Measurements from ENCODE around the gene PLK2. TPM values are rescaled to one million over a fixed set of nuclear protein-coding genes. Genes with fewer than 3 reads are reported as not detected.

The PLK2 gene
- 120 and 137 TPM in 2 replicates for total RNA-seq (2014; rRNA removed; shearing (Covaris generic))

DNA sequence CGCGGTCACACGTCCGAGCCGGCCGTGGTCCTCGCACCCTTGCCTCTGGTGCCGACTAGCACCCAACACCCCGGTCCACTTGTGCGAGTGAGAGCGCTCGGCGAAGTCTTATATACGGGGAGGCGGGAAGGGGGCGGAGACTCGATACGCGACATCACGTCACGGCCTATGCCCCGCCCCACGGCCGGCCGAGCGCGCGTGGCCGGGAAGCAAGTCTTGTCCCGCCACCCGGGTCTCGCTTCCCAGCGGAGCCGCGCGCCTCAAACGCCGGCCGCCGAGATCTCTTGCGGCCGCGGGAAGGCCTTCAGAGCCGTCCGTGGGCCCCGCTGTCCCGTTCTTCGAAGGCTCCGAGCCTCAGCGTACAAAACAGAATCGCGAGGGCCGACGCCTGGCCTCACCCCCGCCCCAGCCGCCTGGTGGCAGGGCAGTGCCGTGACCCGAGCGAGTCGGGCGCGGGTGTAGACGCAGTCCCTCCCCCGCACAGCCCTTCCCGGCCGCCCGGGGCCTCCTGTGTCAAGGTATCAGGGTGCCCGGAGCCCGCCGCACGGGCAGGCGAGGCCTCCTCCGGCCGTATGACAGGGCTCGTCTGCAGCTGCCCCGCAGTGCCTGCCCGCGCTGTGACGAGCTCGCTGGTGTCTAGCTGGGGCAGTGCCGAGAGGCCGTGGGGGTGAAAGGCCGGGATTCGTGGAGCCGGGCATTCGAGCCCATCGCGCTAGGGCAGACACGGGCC is at the start of gene PLK2:
PLK2 (minus strand) TSS at position 85 of the 730 bp plus-strand sequence. CDS start 127 bp downstream, outside the sequence.
- peak; percentile 86 for DNase-seq (ENCODE audit: low read depth)

DNA sequence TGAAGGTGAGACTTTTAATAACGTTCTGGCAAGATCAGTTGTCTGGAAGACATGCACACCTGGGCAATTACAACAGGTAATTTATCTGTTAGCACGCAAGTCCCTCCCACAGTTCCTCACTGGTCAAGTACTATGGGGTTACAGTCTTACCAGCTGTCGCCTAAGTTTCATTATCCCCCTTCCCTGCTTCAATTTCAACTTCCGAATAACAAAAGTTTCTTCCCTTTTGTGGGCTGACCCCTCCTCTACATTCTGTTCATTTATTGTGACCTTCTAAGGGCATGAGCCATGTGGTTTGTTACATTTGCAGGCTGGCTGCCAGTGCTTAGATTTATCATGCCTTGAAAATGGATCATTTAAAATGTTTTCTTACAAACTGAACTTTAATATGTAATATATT is 47.8 kb upstream of the PLK2 start:
- DNase-seq (ENCODE audit: low read depth), result no peak

- no peak for DNase-seq (ENCODE audit: low read depth)
These were observed 46.2 kb upstream of the PLK2 start for GRCh38 chr5:58505971-58506640.

DNA sequence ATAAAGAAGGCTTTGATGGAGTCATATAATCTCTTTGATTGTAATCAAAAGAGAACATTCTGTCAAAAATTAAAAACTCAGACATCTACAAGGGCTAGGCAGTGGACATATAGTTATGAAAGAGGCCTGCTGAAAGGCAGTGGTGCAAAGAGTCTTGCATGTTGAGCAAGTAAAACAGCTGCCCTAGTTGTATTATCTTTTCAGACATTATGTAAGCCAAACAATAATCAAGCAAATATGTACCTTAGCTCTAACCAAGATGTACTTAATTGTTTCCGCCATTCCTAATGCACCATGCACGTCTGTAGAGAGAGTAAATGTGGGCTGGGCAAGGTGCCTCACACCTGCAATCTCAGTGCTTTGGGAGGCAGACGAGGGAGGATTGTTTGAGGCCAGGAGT is 45.6 kb upstream of the PLK2 start:
- no peak for DNase-seq (ENCODE audit: low read depth)

- DNase-seq (ENCODE audit: low read depth), result no peak
These were observed 44.9 kb upstream of the PLK2 start for GRCh38 chr5:58504766-58505165.

DNA sequence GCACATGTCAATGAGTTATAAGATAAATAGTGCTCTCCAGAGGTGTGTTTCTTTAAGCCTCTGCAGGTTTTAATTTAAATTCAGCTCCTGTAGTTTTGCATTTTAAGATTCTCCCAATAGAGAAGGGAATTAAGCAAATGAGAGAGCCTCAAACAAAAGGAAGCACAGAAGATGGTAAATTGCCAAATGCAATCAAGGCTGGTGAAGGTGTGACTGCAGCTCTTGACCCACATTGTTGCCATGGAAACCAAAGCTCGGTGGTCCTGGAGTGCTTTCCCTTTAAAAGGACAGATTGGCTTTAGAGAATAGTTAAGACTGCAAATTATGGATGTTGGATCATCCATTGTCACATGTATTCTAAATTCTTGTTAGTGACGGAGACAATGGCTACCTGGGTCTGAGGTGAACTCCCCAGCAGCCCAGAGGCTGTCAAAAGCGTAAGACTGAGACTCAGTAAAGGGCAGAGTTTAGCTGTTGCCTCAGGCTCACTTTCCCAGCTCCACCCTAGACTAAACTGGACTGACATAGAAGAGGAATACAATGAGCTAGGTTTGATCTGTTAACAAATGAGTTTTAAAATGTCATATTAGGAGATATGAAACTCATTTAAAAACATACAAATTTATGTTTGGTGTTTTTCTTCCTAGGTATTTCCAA is 43.6 kb upstream of the PLK2 start:
- DNase-seq (ENCODE audit: low read depth), result no peak

- no peak for DNase-seq (ENCODE audit: low read depth)
These were observed 42.0 kb upstream of the PLK2 start for GRCh38 chr5:58501778-58502417.

DNA sequence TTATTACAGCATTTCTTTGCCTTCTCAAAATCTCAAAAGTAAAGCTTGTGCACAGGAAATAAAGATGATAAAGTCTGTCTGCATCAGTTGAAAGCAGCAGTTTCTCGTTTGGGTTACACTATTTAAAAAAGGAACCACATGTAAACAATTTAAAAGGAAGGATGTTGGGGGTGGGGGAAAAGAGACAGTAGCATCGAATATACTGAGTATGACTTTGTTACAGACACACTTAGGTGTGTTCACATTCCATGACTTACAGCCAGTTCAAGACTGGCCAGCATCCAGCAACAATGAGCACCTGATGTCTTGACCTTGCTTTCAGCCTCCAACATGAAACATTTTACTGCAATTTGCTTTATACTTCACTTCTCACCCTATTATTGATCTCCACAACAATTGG is 40.1 kb upstream of the PLK2 start:
- no peak for DNase-seq (ENCODE audit: low read depth)

DNA sequence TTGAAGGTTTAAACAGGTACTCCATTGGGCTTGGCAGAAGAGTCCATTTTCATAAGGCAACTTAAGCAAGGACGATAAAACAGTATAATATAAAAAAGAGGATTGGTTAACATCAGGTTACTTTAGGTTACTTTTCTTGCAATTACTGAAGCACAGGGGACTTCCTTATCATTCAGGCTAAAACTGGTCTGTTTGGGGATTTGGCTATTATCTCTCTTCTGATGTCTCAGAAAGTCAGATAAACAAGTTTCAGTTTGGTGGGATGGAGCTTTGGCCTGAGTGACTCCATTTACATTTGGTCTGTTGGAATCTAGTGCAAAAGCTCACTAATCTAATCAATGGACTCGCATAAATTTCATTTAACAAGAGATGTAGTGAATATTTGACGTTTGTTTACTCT is 39.3 kb upstream of the PLK2 start:
- DNase-seq (ENCODE audit: low read depth), result no peak

- peak; percentile 11 for DNase-seq (ENCODE audit: low read depth)
These were observed 38.6 kb upstream of the PLK2 start for GRCh38 chr5:58498340-58498942.

- DNase-seq (ENCODE audit: low read depth), result no peak
These were observed 38.0 kb upstream of the PLK2 start for GRCh38 chr5:58497921-58498320.

DNA sequence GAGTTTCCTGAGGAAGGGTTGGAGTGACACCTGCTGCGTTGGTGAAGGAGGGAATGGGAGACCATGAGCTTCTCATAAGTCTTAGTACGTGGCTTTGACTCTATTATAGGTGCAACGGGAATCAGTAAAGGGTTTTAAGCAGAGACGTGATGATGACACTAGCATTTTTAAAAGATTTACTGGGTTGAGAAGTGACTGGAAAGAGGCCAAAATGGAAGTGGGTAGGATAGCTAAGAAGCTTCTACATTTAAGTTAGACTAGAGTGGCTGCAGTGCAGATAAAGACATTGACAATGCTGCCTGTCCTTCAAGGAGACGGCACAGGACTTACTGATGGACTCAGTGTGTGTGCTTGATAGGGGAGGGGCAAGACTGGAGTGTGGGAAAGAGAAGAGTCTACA is 37.5 kb upstream of the PLK2 start:
- no peak for DNase-seq (ENCODE audit: low read depth)

- DNase-seq (ENCODE audit: low read depth), result no peak
These were observed 36.6 kb upstream of the PLK2 start for GRCh38 chr5:58496488-58496887.

DNA sequence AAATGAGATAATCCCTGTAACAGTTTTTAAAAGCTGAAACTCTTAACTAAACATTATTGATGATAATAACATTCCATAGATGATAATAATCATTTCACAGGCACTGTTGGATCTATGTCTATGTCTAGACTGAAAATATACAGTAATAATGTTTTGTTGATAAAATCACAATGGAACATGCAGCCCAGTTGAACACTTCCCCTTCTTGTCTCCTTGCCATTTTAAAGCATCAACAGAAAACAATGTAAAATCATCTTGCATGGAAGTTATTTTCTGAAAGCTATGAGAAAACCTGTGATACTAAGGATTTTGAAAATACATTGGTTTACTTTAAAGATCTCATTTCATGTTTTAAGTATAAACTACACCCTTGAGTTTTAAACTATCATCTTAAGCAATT is 33.3 kb upstream of the PLK2 start:
- DNase-seq (ENCODE audit: low read depth), result no peak

DNA sequence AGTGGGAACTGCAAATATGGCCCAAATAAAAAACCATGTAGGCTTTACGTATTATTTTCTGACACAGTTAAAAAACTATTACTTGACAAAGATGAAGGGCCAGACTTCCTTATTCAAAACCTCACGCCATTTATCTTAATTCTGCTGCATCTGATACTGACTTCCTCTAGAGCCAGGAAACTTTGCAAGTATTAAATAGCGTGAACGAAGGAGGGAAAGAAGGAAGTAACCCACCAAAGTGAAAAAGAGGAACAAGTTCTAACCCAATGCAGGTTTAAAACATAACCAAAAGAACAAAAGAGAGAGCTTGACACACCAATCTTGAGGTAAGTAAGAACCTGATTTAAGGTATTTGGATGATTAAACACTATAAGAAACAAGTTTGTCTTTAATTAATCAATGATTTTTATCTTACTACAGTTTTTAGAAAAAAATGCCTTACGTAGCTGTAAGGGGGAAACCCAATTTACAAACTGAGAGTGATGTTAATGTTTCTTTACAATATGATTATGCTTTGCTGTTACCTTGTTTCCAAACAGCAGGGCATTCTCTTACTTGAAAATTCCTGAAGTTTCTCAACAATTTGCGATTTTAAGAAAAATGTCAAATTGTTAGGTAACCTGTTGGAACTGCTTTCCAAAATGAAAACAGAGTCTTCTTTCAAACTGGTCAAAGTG is 31.5 kb upstream of the PLK2 start, which contains the start of gene GAPT:
GAPT (plus strand) TSS at position 220 of the 677 bp plus-strand sequence. CDS start 3,102 bp downstream, outside the sequence.
- no peak for DNase-seq (ENCODE audit: low read depth)

- no peak for DNase-seq (ENCODE audit: low read depth)
These were observed 30.6 kb upstream of the PLK2 start for GRCh38 chr5:58490402-58491050.

GRCh38 chr5:58486290-58486689 is 26.4 kb upstream of the PLK2 start:
- DNase-seq (ENCODE audit: low read depth), result no peak

GRCh38 chr5:58484505-58484904 is 24.6 kb upstream of the PLK2 start:
- DNase-seq (ENCODE audit: low read depth), result no peak

DNA sequence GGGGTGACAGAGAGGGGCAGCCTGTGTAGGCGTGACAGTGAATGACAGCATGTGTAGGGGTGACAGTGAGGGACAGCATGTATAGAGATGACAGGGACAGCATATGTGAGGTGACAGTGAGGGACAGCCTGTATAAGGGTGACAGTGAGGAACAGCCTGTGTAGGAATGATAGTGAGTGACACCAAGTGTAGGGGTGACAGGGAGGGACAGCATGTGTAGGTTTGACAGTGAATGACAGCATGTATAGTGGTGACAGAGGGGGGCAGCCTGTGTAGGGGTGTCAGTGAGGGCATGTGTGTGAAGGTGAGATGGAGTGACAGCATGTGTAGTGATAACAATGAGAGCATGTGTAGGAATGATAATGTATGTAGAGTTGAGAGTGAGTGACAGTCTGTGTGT is 22.6 kb upstream of the PLK2 start:
- no peak for DNase-seq (ENCODE audit: low read depth)

- DNase-seq (ENCODE audit: low read depth), result no peak
These were observed 21.9 kb upstream of the PLK2 start for GRCh38 chr5:58481828-58482227.
